Choroid plexus epithelial cell (primary cell): ENCODE measurements around the gene SYNCRIP.

Source experiments
- DNase-seq: peaks from one replicate; pipeline ENCODE4 v3.0.0-alpha.2; 2010; ENCODE audit warnings: low read depth
- H3K4me3 ChIP-seq: 2 replicates; pipeline ENCODE4 v1.5.1; 2011; ENCODE audit warnings: low read depth, mild to moderate bottlenecking, control low read depth, low read length, moderate library complexity
- TF ChIP-seq, protein P1 (sequence below): conservative IDR thresholded peaks from 2 replicates; pipeline ENCODE4 v1.5.1; 2011; ENCODE audit warnings: low read depth, mild to moderate bottlenecking, control low read depth, inconsistent platforms, low read length, moderate library complexity

Gene SYNCRIP

DNA sequence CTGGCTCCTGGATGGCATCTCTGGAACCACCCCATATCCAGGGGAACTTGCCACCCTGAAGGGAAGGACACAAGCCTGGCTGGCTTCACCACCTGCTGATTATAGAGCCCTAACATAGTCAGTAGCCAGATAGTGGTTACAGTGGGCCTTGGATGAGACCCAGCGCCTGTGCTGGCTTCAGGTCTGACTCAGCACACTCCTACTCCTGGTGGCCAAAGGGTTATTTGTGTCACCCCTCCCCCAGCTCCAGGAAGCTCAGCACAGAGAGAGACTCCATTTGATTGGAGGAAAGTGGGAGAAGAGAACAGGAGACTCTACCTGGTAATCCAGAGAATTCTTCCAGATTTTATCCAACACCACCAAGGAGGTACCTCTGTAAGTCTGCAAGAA is 61.8 kb downstream of the SYNCRIP start:
- DNase-seq = peak; percentile 68
- TF ChIP-seq, protein P1, sequence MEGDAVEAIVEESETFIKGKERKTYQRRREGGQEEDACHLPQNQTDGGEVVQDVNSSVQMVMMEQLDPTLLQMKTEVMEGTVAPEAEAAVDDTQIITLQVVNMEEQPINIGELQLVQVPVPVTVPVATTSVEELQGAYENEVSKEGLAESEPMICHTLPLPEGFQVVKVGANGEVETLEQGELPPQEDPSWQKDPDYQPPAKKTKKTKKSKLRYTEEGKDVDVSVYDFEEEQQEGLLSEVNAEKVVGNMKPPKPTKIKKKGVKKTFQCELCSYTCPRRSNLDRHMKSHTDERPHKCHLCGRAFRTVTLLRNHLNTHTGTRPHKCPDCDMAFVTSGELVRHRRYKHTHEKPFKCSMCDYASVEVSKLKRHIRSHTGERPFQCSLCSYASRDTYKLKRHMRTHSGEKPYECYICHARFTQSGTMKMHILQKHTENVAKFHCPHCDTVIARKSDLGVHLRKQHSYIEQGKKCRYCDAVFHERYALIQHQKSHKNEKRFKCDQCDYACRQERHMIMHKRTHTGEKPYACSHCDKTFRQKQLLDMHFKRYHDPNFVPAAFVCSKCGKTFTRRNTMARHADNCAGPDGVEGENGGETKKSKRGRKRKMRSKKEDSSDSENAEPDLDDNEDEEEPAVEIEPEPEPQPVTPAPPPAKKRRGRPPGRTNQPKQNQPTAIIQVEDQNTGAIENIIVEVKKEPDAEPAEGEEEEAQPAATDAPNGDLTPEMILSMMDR = peak; percentile 13
- H3K4me3 ChIP-seq = no peak overlapping the region

DNA sequence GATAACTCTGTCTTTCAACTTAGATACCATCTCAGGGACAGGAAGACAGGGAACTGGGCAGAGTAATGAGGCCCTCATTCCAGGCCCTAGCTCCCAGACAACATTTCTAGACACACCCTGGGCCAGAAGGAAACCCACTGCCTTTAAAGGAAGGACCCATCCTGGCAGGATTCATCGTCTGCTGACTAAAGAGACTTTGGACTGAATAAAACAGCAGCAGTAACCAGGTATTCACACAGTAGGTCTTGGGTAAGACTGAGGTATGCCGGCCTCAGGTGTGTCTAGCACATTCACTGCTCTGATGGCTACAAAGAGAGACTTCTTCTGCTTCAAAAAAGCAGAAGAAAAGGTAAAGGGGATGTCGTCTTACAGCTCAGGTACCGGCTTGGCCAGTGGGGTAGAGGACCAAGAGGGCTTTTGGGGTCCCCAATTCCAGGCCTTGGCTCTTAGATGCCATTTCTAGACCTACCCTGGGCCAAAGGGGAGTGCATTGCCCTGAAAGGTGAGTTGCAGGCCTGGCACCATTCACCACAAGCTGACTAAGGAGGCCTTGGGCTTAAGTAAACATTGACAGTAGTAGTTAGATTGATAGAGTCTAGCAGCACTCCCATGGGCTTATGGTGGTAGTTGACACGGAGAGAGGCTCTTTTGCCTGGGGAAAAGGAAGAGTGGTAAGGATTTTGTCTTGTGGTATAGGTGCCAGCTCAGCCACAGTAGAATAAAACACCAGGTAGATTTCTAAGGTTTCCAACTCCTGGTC is 62.4 kb downstream of the SYNCRIP start:
- DNase-seq = peak; percentile 15
- TF ChIP-seq, protein P1 = no peak
- no peak overlapping the region for H3K4me3 ChIP-seq

- DNase-seq = peak; percentile 28
- no peak overlapping the region for H3K4me3 ChIP-seq
- TF ChIP-seq, protein P1 = no peak
These were observed 63.1 kb downstream of the SYNCRIP start for GRCh38 chr6:85579581-85579980.

DNA sequence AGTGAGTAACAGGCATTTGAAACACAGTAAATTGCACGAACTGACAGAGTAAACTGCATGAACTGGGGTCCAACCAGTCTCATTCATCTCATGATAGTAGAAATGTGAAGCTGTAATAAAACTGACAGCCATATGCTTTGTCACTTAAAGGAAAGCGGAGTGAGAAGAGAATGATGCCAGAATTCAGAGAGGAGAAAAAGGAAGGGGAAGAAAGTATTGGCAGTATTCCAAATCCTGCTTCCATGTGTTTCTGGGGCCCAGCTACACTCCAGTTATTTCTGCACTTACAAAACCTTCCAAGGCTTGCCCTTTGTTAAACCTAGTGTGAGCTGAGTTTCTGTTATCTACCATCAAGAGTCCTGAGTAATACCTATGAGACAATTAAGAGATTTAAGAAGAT is 66.2 kb downstream of the SYNCRIP start:
- TF ChIP-seq, protein P1 = no peak
- no peak for DNase-seq
- H3K4me3 ChIP-seq = no peak overlapping the region

- no peak overlapping the region for H3K4me3 ChIP-seq
- TF ChIP-seq, protein P1 = no peak
- DNase-seq = peak; percentile 61
These were observed 67.6 kb downstream of the SYNCRIP start for GRCh38 chr6:85574932-85575598.

DNA sequence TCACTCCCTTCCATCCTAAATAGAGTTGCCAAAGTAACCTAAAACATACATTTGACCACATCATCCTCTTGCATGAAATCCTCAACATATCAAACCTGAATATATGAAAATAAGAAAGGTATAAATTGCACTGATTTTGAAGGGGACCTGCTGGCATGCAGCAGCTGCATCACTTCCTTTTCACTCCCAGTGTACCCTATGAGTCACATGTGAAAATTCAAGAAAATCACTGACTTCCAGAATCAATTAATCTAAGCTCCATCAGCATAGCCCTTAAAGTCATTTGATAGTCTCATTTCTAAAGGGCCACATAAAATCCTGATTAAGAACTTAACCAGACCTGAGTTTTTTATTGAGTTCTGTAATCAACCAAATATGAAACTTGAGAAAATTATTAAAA is 73.4 kb downstream of the SYNCRIP start:
- H3K4me3 ChIP-seq = no peak overlapping the region
- TF ChIP-seq, protein P1 = no peak

More for the DNA sequence above, 73.4 kb downstream of the SYNCRIP start:
- peak; percentile 31 for DNase-seq
